ENCODE data around the gene NDUFA7. TPM values are rescaled to one million over a fixed set of nuclear protein-coding genes. Genes with fewer than 3 reads are reported as not detected.
A peak's percentile ranks its signal among the peaks of the same experiment; 100 is the strongest.

The NDUFA7 gene
- total and polyA plus RNA-seq, 2 of the 13 experiments (the other 11 are each of a cell fraction or from before 2014, with no cell fraction given), result 64.5 to 71.5 TPM

DNA sequence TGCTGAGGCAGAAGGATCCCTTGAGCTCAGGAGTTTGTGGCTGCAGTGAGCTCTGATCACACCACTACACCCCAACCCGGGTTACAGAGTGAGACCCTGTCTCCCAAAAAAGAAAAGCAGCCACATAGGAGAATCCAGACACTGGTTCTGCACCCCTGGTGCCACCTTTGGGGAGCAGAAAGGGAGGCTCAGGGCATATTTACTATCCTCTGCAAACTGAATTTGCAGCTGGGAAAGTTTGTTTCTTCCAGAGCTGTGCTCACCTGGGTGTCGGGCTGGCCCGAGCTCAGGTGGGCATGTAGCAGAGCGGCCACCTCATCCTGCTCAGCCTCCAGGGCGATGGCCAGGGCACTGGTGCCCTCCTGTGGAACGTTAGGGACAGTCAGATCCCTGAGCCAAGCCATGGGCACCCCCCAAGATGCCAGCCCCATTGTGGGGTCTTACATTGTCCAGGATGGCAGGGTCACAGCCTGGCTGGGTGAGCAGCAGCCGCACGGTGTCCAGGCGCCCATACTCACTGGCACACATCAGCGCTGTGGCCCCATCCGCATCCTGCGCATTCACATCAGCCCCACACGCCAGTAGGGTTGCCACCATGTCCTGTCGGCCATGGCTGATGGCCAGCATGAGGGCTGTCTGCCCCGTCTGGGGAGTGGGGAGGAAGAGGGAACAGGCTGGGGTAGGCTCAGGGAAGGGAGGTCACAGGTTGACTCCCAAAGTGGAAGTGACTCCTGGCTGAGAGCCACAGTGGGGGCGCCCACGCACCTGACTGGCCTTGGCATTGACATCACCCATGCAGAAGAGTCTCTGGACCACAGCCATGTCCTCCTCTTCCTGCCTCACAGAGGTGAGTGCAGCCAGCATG, 3.2 kb upstream of the NDUFA7 start (continued):
- TF ChIP-seq CENPT (CRISPR knock-in tag; IDR thresholded peaks at IDR 0.05; ENCODE audit: low read depth) (no peak), PAF1 (CRISPR knock-in tag; IDR thresholded peaks at IDR 0.05) (peak; percentile 81), RBM22 (optimal IDR thresholded peaks at IDR 0.05; ENCODE audit: low read length) (peak; percentile 88), NONO (IDR thresholded peaks at IDR 0.05) (no peak), NONO (CRISPR knock-in tag; conservative IDR thresholded peaks at IDR 0.05) (peak; percentile 35; the same call in 1 of the 2 replicates), AGO2 (optimal IDR thresholded peaks at IDR 0.05; ENCODE audit: low read depth, low read length) (peak; percentile 100), TAF15 (IDR thresholded peaks at IDR 0.05; ENCODE audit: low read depth, low read length, poor library complexity, severe bottlenecking) (peak; percentile 88), CENPBD1 (CRISPR knock-in tag; IDR thresholded peaks at IDR 0.05; ENCODE audit: borderline replicate concordance, low read depth) (no peak), ZC3H13 (CRISPR knock-in tag; IDR thresholded peaks at IDR 0.05) (peak; percentile 68; the same call in 1 of the 2 replicates), PCBP1 (IDR thresholded peaks at IDR 0.05; ENCODE audit: borderline replicate concordance, low read depth, low read length) (peak; percentile 59; the same call in 1 of the 2 replicates), ERF (CRISPR knock-in tag; IDR thresholded peaks at IDR 0.05) (no peak), HNRNPL (IDR thresholded peaks at IDR 0.05; ENCODE audit: low read depth, low read length) (peak; percentile 76; the same call in 1 of the 2 replicates), KDM2A (CRISPR knock-in tag; IDR thresholded peaks at IDR 0.05; ENCODE audit: borderline replicate concordance, low read depth) (peak; percentile 68; the same call in 1 of the 2 replicates), RBFOX2 (IDR thresholded peaks at IDR 0.05; ENCODE audit: low read depth, low read length) (peak; percentile 63; the same call in 1 of the 2 replicates), SALL1 (CRISPR knock-in tag; IDR thresholded peaks at IDR 0.05) (0 out of 2 replicates have a peak, but pooled peaks have one; percentile 10), CTCF (CRISPR knock-in tag; IDR thresholded peaks at IDR 0.05) (peak; percentile 40), ZNF687 (CRISPR knock-in tag; IDR thresholded peaks at IDR 0.05) (peak; percentile 37), POLR2AphosphoS2 (IDR thresholded peaks at IDR 0.05; ENCODE audit: low read depth, low read length) (0 out of 2 replicates have a peak, but pooled peaks have one; percentile 11)
- TF ChIP-seq, protein P1, sequence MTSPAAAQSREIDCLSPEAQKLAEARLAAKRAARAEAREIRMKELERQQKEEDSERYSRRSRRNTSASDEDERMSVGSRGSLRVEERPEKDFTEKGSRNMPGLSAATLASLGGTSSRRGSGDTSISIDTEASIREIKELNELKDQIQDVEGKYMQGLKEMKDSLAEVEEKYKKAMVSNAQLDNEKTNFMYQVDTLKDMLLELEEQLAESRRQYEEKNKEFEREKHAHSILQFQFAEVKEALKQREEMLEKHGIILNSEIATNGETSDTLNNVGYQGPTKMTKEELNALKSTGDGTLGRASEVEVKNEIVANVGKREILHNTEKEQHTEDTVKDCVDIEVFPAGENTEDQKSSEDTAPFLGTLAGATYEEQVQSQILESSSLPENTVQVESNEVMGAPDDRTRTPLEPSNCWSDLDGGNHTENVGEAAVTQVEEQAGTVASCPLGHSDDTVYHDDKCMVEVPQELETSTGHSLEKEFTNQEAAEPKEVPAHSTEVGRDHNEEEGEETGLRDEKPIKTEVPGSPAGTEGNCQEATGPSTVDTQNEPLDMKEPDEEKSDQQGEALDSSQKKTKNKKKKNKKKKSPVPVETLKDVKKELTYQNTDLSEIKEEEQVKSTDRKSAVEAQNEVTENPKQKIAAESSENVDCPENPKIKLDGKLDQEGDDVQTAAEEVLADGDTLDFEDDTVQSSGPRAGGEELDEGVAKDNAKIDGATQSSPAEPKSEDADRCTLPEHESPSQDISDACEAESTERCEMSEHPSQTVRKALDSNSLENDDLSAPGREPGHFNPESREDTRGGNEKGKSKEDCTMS (CRISPR knock-in tag; conservative IDR thresholded peaks at IDR 0.05), result no peak

Data from HepG2 (cell line).